T-cell (primary cell): Measurements from ENCODE around the gene SPINT4. TPM values are rescaled to one million over a fixed set of nuclear protein-coding genes. Genes with fewer than 3 reads are reported as not detected.

ENCODE experiments used
- ATAC-seq, 4 experiments: fragments of 200-7000 bp in 3 of 4; fragments of 150-1000 bp in 1 of 4; cut with Tn5 transposase; replicated peaks in 1 of 4; 1 replicate in 3 of 4; 2 replicates in 1 of 4; pipeline ENCODE4 v1.10.0; 2021; ENCODE audit warnings: moderate library complexity in 3 of 4, mild to moderate bottlenecking in 2 of 4, moderate number of reproducible peaks in 1 of 4
- CTCF ChIA-PET, 2 donors: fragments of 300-600 bp; sonication (Branson Sonifier 250); formaldehyde crosslinking; loops; one replicate each; lab custom pipeline; 2022; ENCODE audit warnings: antibody characterized with exemption in 2 of 2; lab: Charles Lee
- POLR2A ChIA-PET, 2 donors: fragments of 300-600 bp; sonication (Branson Sonifier 250); formaldehyde crosslinking; loops; one replicate each; lab custom pipeline; 2022; ENCODE audit warnings: antibody characterized with exemption in 2 of 2; lab: Charles Lee
- DNase-seq, 35 experiments: peaks; one replicate each; pipeline versions ENCODE4 v3.0.0 to v3.0.0-alpha.2; 2013 to 2023
- H3K27ac ChIP-seq: one replicate; pipeline ENCODE4 v1.5.1; 2013; ENCODE audit warnings: low read length
- H3K27me3 ChIP-seq, 2 experiments: replicated peaks in 1 of 2; 1 replicate in 1 of 2; 2 replicates in 1 of 2; pipeline versions ENCODE4 v1.6.1 to v1.7.0; 2013; ENCODE audit warnings: low read length in 1 of 2, mixed read lengths in 1 of 2; ENCODE audit not compliant: control insufficient read depth in 2 of 2, insufficient read depth in 2 of 2; ENCODE audit errors: extremely low read depth in 1 of 2
- H3K36me3 ChIP-seq, 2 donors: 1 replicate in 1 of 2; 2 replicates in 1 of 2; pipeline versions ENCODE4 v1.6.1 to v1.7.0; 2013; ENCODE audit warnings: low read length in 1 of 2; ENCODE audit not compliant: control insufficient read depth in 2 of 2, insufficient read depth in 1 of 2; ENCODE audit errors: extremely low read depth in 1 of 2
- H3K4me1 ChIP-seq, 2 experiments: 1 replicate in 1 of 2; 2 replicates in 1 of 2; pipeline versions ENCODE4 v1.6.1 to v1.7.0; 2013; ENCODE audit warnings: low read length in 2 of 2, mixed read lengths in 1 of 2; ENCODE audit not compliant: insufficient read depth in 2 of 2, control insufficient read depth in 1 of 2; ENCODE audit errors: extremely low read depth in 1 of 2
- H3K4me3 ChIP-seq, 2 donors: 1 replicate in 1 of 2; 2 replicates in 1 of 2; pipeline versions ENCODE4 v1.5.1 to v1.7.0; 2013; ENCODE audit warnings: mild to moderate bottlenecking in 2 of 2, low read length in 1 of 2, moderate library complexity in 1 of 2; ENCODE audit not compliant: control insufficient read depth in 1 of 2; ENCODE audit errors: extremely low read depth in 1 of 2
- H3K9me3 ChIP-seq: 2 replicates; pipeline ENCODE4 v1.7.0; 2013
- H3K27ac Mint-ChIP-seq, 2 donors: one replicate each; pipeline ENCODE4 v1.8.0; 2020 to 2021; ENCODE audit warnings: mild to moderate bottlenecking in 2 of 2, mixed read lengths in 2 of 2
- H3K27me3 Mint-ChIP-seq, 2 donors: one replicate each; pipeline ENCODE4 v1.8.0; 2021 to 2022; ENCODE audit warnings: mixed read lengths in 2 of 2
- H3K36me3 Mint-ChIP-seq: one replicate; pipeline ENCODE4 v1.8.0; 2021; ENCODE audit warnings: mixed read lengths
- H3K4me1 Mint-ChIP-seq, 3 donors: one replicate each; pipeline ENCODE4 v1.8.0; 2020 to 2022; ENCODE audit warnings: mixed read lengths in 3 of 3, mild to moderate bottlenecking in 1 of 3
- H3K4me3 Mint-ChIP-seq, 3 donors: one replicate each; pipeline ENCODE4 v1.8.0; 2020 to 2022; ENCODE audit warnings: mild to moderate bottlenecking in 3 of 3, mixed read lengths in 3 of 3, moderate library complexity in 3 of 3
- H3K9me3 Mint-ChIP-seq, 3 donors: one replicate each; pipeline ENCODE4 v1.8.0; 2020 to 2022; ENCODE audit warnings: mixed read lengths in 3 of 3
- WGBS: methylation state at CpG from one replicate; pipeline ENCODE4 v1.1.5; 2013; ENCODE audit warnings: missing lambda C conversion rate; ENCODE audit not compliant: insufficient coverage; 5-methylcytosine and 5-hydroxymethylcytosine counted together
- total RNA-seq, 35 experiments: library from RNA in 6 of 35; stranded (reverse) in 6 of 35; fragments of 120-200 nt in 1 of 35; gene quantifications; one replicate each; pipeline versions ENCODE4 v1.2.1 to v1.2.4 and lab custom pipeline; 2013 to 2026

Gene SPINT4
- total RNA-seq, 5 donors from 2014 or later (not counting 1 experiment from before 2014, with no cell fraction given) = not detected

GRCh38 chr20:45735552-45735951 lies 13.4 kb downstream of the SPINT4 start:
- 80% methylated on average over 8 of the region's 8 CpGs for WGBS
- Histone ChIP-seq H3K9me3 (no peaks in the 10 kb centered on the region), H3K4me1 (no peaks in the 10 kb centered on the region), H3K36me3 (no peaks in the 10 kb centered on the region), H3K4me3 (no peak overlapping the region), H3K27ac (no peak overlapping the region), H3K27me3 (peaks cover 0 to 12% of the 10 kb centered on the region in 2 experiments)
- DNase-seq (no peak), ATAC-seq (no peak)
- H3K27ac Mint-ChIP-seq = no peak overlapping the region
- H3K27me3 Mint-ChIP-seq = peaks cover 31 to 34% of the 10 kb centered on the region in 2 donors
- ChIA-PET CTCF (interaction anchor here in 1 of 2 donors (0.6 kb wide), 1 partner anchor 18 kb away, joined by 3 read pairs; no protein-coding TSS in a partner anchor), POLR2A (no interaction called here)
- H3K4me1 Mint-ChIP-seq = no peaks in the 10 kb centered on the region
- peaks cover 12 to 22% (median 15%) of the 10 kb centered on the region in 3 donors for H3K9me3 Mint-ChIP-seq
- H3K4me3 Mint-ChIP-seq = no peak overlapping the region
- H3K36me3 Mint-ChIP-seq = peaks cover 3% of the 10 kb centered on the region

- H3K4me1 Mint-ChIP-seq = no peaks in the 10 kb centered on the region
- ChIA-PET POLR2A (no interaction called here), CTCF (interaction anchor here in 1 of 2 donors (0.6 kb wide), 1 partner anchor 18 kb away, joined by 3 read pairs; no protein-coding TSS in a partner anchor)
- H3K9me3 Mint-ChIP-seq = peaks cover 9 to 20% (median 12%) of the 10 kb centered on the region in 3 donors
- Histone ChIP-seq H3K27ac (no peak overlapping the region), H3K36me3 (no peaks in the 10 kb centered on the region), H3K27me3 (peaks cover 0 to 10% of the 10 kb centered on the region in 2 experiments), H3K9me3 (no peaks in the 10 kb centered on the region), H3K4me1 (no peaks in the 10 kb centered on the region), H3K4me3 (no peak overlapping the region)
- H3K4me3 Mint-ChIP-seq = no peak overlapping the region
- H3K27me3 Mint-ChIP-seq = peaks cover 28 to 35% of the 10 kb centered on the region in 2 donors
- H3K36me3 Mint-ChIP-seq = peaks cover 1% of the 10 kb centered on the region
- 93% methylated on average over 16 of the region's 23 CpGs for WGBS
- DNase-seq (no peak), ATAC-seq (no peak)
- no peak overlapping the region for H3K27ac Mint-ChIP-seq
These were observed 13.8 kb downstream of the SPINT4 start for GRCh38 chr20:45735988-45736387.

GRCh38 chr20:45742596-45742995 lies 20.4 kb downstream of the SPINT4 start:
- no peak for DNase-seq
- CTCF ChIA-PET = no interaction called here

GRCh38 chr20:45745015-45745414 lies 22.9 kb downstream of the SPINT4 start:
- Mint-ChIP-seq H3K36me3 (no peaks in the 10 kb centered on the region), H3K4me1 (no peaks in the 10 kb centered on the region), H3K9me3 (no peaks in the 10 kb centered on the region), H3K4me3 (no peak overlapping the region), H3K27me3 (peaks cover 21 to 30% of the 10 kb centered on the region in 2 donors), H3K27ac (no peak overlapping the region)
- Histone ChIP-seq H3K9me3 (no peaks in the 10 kb centered on the region), H3K4me3 (no peak overlapping the region), H3K4me1 (no peaks in the 10 kb centered on the region), H3K27me3 (peaks cover 2 to 3% of the 10 kb centered on the region in 2 experiments), H3K36me3 (no peaks in the 10 kb centered on the region), H3K27ac (no peak overlapping the region)
- DNase-seq = no peak
- ATAC-seq = no peak
- POLR2A ChIA-PET = no interaction called here
- CTCF ChIA-PET = no interaction called here

More at GRCh38 chr20:45742596-45742995, 20.4 kb downstream of the SPINT4 start:
- Mint-ChIP-seq H3K9me3 (no peaks in the 10 kb centered on the region), H3K27ac (no peak overlapping the region), H3K36me3 (no peaks in the 10 kb centered on the region), H3K4me3 (no peak overlapping the region), H3K4me1 (no peaks in the 10 kb centered on the region), H3K27me3 (peaks cover 17 to 24% of the 10 kb centered on the region in 2 donors)
- Histone ChIP-seq H3K4me3 (no peak overlapping the region), H3K36me3 (no peaks in the 10 kb centered on the region), H3K27ac (no peak overlapping the region), H3K9me3 (no peaks in the 10 kb centered on the region), H3K27me3 (peaks cover 0 to 3% of the 10 kb centered on the region in 2 experiments), H3K4me1 (no peaks in the 10 kb centered on the region)
- WGBS = 92% methylated on average over 2 of the region's 4 CpGs
- no peak for ATAC-seq
- POLR2A ChIA-PET = no interaction called here

GRCh38 chr20:45751721-45752120 lies 29.6 kb downstream of the SPINT4 start:
- ChIA-PET CTCF (interaction anchor here in 1 of 2 donors (0.5 kb wide), 1 partner anchor 1474 kb away, joined by 10 read pairs; no protein-coding TSS in a partner anchor), POLR2A (no interaction called here)
- no peaks in the 10 kb centered on the region for H3K4me1 Mint-ChIP-seq
- 100% methylated on average over 1 of the region's 1 CpG for WGBS
- H3K4me3 Mint-ChIP-seq = no peak overlapping the region
- H3K27ac Mint-ChIP-seq = no peak overlapping the region
- H3K9me3 ChIP-seq = no peaks in the 10 kb centered on the region
- no peak overlapping the region for H3K4me3 ChIP-seq
- H3K36me3 ChIP-seq = no peaks in the 10 kb centered on the region
- H3K9me3 Mint-ChIP-seq = peaks cover 0 to 7% (median 5%) of the 10 kb centered on the region in 3 donors
- no peaks in the 10 kb centered on the region for H3K36me3 Mint-ChIP-seq
- DNase-seq = no peak
- no peak overlapping the region for H3K27ac ChIP-seq
- no peaks in the 10 kb centered on the region for H3K4me1 ChIP-seq
- H3K27me3 ChIP-seq = peaks cover 2 to 4% of the 10 kb centered on the region in 2 experiments
- peaks cover 16 to 24% of the 10 kb centered on the region in 2 donors for H3K27me3 Mint-ChIP-seq
- ATAC-seq = no peak

- Histone ChIP-seq H3K27me3 (peaks cover 2 to 3% of the 10 kb centered on the region in 2 experiments), H3K9me3 (no peaks in the 10 kb centered on the region), H3K36me3 (no peaks in the 10 kb centered on the region), H3K4me1 (no peaks in the 10 kb centered on the region), H3K4me3 (no peak overlapping the region), H3K27ac (no peak overlapping the region)
- no peak overlapping the region for H3K4me3 Mint-ChIP-seq
- H3K36me3 Mint-ChIP-seq = no peaks in the 10 kb centered on the region
- H3K27me3 Mint-ChIP-seq = peaks cover 13 to 23% of the 10 kb centered on the region in 2 donors
- DNase-seq = no peak
- no peak for ATAC-seq
- ChIA-PET CTCF (no interaction called here), POLR2A (no interaction called here)
- peaks cover 0 to 7% (median 5%) of the 10 kb centered on the region in 3 donors for H3K9me3 Mint-ChIP-seq
- no peak overlapping the region for H3K27ac Mint-ChIP-seq
- 38% methylated on average over 2 of the region's 3 CpGs for WGBS
- H3K4me1 Mint-ChIP-seq = no peaks in the 10 kb centered on the region
These were observed 30.6 kb downstream of the SPINT4 start for GRCh38 chr20:45752746-45753145.
